Dedifferentiated amniotic fluid mesenchymal stem cell (primary cell): Measurements from ENCODE around the gene ARHGEF37.
A peak's percentile ranks its signal among the peaks of the same experiment; 100 is the strongest.
"Not testable (repeated sequence)": the region's sequence is repeated elsewhere in the genome, so short reads cannot be mapped to it uniquely, and the experiment has no call there.

ENCODE experiments used
- DNase-seq: peaks from one replicate; pipeline ENCODE4 v3.0.0-alpha.2; 2016; ENCODE audit errors: extremely low spot score

Gene ARHGEF37

DNA sequence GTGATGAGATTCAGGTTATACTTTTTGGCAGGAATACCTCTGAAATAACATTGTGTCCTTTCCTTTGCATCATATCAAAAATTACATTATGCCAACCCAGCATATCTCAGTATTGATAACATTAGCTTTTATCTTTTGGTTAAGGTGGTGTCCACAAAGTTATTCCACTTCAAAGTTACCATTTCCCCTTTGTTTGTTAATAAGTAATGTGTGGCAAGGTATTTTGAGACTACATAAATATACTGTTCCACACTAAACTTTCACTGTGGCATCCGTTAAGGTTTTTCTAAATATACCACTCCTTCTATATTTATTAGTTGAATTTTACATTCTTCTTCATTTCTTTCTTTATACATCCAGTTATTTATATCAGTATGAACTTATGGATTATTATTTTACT, 14.1 kb upstream of the ARHGEF37 start:
- no peak for DNase-seq

- no peak for DNase-seq
These were observed 9.1 kb upstream of the ARHGEF37 start for GRCh38 chr5:149572170-149572569.

DNA sequence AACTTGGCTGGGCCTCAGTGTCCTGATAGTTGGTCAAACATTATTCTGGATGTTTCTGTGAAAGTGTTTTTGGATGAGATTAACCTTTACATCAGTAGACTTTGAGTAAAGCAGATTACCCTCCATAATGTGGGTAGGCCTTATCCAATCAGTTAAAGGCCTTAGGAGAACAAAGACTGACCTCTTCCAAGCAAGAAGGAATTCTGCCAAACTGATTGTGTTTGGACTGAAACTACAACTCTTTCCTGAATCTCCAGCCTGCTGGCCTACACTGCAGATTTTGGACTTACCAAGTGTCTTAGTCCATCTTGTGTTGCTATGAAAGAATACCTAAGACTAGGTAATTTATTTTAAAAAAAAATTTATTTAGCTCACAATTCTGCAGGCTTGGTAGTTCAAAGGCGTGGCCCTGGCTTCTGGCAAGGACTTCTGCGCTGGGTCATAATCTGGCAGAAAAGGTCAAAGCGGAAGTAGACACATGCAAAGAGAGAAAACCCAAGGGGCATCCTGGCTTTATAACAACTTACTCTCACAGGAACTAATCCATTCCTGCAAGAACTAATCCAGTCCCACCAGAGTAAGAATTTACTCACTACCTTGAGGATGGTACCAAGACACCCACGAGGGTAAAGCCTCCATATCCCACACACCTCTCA, 8.6 kb upstream of the ARHGEF37 start:
- no peak for DNase-seq

- no peak for DNase-seq
These were observed 6.2 kb upstream of the ARHGEF37 start for GRCh38 chr5:149575131-149575530.

- DNase-seq: no peak
These were observed 5.3 kb upstream of the ARHGEF37 start for GRCh38 chr5:149576021-149576420.

DNA sequence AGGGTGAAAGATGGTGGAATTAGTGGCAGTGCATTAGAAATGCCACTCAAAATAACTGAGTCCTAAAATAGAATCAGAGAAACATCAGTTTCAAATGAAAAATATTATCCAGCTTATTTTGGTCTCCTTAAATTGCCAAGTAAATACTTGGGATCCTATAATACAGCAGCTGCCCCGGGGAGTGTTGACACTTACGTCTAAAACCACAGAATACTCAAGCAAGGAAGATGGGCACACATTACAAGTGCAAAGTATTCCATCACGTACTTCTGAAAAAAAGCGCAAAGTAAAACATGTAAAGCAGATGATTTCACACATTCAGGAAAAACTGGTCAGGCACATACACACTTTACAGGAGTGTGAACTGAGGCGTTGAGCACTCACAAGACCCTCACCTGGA, 2.4 kb upstream of the ARHGEF37 start:
- no peak for DNase-seq

GRCh38 chr5:149580808-149581191, 498 bp upstream of the ARHGEF37 start:
- DNase-seq: no peak

DNA sequence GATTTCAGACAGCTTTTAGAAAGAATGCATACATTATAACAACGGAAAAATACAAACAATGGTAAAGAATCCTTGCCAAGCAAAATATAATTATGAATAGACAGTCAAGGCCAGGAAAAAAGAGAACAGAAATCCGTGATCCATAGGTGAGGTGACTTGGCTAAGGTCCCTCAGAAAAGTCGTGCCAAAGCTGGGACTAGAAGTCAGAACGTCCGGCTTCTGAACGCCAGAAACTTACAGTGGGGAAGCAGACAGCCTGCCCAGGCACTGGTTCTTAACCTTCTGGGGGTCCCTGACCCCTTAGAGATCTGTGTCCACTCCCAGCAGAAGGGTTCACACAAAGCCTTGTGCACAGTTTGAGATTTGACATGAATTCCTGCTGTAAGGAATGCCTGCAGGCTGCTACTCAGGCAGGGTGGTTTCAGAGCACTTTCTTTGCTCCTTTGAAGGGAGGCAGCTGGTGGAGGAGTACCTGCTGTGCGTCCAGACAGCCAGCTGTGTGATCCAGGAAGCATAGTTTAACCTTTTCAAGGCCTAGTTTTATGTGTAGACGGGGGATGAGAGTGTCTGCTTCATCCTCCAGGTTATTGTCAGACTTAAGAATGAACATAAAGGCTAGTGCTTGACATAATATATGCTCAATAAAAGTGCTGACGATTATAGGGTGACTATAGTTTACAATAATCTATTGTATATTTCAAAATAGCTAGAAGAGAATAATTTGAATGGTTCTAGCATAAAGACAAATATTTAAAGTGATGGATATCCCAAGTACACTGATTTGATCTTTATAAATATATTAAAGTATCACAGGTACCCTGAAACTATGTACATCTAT, 852 bp downstream of the ARHGEF37 start:
- no peak for DNase-seq

DNA sequence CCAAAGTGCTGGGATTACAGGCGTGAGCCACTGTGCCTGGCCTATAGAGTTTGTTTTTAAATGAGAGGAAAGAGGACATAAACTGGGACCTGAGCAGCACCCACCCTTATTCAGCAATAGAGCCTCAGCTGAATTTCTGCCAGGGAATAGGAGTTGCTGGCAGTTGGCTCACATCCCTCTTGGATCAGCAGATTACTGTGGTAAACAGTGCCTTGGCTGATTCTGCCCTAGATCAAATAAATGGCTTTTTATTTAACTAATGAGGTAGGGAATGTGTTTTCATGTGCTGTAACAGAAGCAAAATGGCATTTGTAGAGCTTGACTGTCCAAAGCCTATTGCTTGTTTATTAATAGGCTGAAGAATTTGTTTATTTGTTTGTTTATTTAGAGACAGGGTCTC, 2.1 kb downstream of the ARHGEF37 start:
- DNase-seq: peak; percentile 73

DNA sequence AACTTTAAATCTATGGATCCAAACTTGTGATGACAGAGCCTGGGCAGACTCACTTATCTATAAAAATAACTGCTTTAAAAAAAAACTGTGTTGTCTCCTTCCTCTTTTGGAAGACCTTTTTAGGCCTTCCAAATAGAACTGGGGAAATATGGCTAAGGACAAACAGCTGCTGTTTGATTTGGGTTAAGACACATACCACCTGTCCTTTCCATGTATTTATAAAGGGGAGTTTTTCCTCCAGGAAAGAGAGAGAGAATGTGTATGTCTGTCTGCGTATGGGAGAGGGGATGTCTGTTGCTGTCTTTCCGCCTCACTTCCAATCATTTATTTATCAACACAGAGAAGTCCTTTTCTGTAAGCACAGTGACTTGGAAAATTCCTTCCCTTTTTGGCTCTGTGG, 2.8 kb downstream of the ARHGEF37 start:
- DNase-seq: no peak

GRCh38 chr5:149585910-149586309, 4.6 kb downstream of the ARHGEF37 start:
- DNase-seq: no peak

DNA sequence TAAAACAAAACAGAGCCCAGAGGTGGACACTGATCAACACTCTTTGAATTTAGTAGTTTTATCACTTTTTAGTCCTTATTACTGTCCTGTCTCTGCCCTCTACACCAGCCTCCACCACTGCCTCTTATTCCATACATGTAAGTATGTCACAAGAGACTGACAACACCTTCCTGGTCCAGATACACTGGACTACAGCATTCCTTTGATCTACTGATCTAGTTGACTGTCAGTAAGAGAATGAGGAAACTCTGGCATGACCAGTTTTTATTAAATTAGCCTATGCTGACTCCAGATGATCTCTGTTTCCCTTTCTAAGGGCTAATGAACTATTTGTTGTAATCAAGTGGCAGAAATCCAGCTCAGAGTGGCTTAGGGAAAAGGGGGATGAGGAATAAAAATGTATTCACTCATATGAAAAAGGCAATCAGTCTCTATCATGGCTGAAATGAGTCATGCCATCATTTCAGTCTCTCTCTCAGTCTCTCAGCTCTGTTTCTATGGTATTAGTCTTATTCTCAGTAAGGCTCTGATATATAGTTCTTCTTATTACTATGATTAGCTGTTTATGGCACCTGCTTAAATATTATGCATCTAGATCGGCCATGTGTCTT, 5.5 kb downstream of the ARHGEF37 start:
- no peak for DNase-seq

DNA sequence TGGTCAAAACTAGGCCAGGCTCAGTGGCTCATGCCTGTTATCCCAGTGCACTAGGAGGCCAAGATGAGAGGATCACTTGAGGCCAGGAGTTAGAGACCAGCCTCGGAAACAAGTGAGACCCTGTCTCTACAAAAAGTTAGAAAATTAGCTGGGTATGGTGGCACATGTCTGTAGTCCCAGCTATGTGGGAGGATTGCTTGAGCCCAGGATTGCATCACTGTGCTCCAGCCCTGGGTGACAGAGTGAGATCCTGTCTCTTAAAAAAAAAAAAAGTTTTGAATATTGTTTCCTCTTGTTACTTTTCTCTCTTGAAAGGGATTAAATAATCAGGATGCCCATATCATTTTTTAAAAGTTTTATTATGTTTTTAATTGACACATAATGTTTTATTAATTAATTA, 7.6 kb downstream of the ARHGEF37 start:
- DNase-seq: no peak

- no peak for DNase-seq
These were observed 12.1 kb downstream of the ARHGEF37 start for GRCh38 chr5:149593370-149593769.

DNA sequence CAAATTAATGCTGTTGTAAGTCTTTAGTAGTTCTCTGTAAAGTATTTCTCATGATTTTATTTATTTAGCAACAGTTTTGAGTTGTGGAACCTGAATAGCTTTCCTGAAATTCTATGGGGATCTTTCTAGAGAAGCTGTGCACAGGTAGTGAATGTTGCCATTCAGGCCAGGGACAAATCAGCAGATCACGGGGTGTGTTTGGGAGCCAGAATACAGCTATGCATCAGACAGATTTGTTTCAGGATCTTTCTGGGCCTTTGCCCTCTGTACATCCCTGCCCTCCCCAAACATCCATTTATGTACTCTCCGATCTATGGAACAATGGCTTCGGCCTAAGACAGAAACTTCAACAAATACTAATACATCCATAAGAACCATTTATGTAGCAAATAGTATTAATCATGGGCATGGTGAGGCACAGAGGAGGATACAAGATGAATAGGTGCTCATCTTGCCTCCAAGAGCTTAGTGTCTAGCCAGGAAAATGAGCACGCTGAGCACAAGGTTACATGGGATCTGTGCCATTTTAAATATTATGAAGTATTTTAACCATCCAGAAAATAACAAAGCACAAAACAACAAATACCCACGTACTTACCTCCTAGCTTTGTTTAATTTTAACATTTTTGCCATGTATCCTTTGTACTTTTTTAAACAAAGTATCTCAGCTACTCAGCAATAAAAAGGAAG, 13.1 kb downstream of the ARHGEF37 start:
- DNase-seq: no peak

DNA sequence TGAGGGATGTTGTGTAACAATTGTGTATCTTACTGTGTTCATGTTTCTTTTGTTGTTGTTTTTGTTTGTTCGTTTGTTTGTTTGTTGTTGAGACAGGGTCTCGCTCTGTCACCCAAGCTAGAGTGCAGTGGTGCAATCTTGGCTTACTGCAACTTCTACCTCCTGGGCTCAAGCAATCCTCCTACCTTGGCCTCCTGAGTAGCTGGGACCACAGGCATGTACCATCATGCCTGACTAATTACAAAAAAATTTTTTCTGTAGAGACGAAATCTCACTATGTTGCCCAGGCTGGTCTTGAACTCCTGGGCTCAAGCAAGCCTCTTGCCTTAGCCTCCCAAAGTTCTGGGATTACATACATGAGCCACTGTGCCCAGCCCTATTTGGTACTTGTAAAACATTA, 13.8 kb downstream of the ARHGEF37 start:
- DNase-seq: not testable (repeated sequence)

GRCh38 chr5:149596712-149597111, 15.4 kb downstream of the ARHGEF37 start:
- no peak for DNase-seq

- DNase-seq: no peak
These were observed 16.3 kb downstream of the ARHGEF37 start for GRCh38 chr5:149597618-149598017.

GRCh38 chr5:149598234-149598633, 16.9 kb downstream of the ARHGEF37 start:
- DNase-seq: not testable (repeated sequence)

- no peak for DNase-seq
These were observed 17.7 kb downstream of the ARHGEF37 start for GRCh38 chr5:149598966-149599365.

- no peak for DNase-seq
These were observed 18.1 kb downstream of the ARHGEF37 start for GRCh38 chr5:149599375-149599774.

- DNase-seq: no peak
These were observed 19.6 kb downstream of the ARHGEF37 start for GRCh38 chr5:149600932-149601331.
